ENCODE data around the gene CIDEB.

DNA sequence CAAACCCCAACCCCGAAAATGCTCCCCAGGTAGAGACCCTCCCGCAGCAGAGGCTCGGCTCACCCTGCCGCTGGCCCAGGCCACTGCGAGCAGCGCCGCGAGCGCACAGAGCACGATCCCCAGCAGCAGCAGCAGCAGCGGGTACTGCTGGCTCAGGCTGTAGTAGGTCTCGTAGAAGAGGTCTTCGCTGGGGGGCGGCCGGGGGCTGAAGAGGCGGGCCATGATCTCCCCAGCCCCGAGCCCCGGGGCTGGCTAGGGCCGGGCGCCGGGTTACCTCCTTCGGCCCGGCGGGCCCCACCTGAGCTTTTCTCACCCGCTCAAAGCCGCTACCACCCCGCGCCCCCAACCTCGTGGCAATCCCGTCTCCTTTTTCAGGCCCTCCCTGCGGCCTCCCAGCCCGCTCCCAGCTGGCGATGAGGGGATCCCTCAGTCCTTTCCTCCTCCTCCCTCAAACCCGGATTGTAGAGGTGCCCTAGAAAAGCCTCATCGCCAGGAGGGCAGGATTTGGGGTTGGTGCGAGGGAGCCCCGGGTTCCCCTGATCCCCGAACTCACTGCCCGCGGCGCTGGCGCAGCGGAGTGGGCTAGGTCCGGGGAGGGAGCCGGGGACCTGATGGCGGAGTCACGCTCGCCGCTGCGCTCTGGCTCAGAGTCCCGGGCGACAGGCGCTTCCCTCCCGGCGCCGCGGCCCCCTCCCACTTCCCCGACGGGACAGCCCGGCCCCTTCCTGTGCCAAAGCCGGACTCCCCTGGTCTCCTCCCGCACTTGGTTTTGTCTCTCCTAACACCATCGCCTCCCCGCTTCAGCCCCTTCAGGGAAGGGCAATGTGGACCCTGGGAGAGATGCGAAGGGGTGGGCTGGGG is 26.9 kb upstream of the CIDEB start, which contains the start of gene ADCY4:
- TF ChIP-seq, protein P1, sequence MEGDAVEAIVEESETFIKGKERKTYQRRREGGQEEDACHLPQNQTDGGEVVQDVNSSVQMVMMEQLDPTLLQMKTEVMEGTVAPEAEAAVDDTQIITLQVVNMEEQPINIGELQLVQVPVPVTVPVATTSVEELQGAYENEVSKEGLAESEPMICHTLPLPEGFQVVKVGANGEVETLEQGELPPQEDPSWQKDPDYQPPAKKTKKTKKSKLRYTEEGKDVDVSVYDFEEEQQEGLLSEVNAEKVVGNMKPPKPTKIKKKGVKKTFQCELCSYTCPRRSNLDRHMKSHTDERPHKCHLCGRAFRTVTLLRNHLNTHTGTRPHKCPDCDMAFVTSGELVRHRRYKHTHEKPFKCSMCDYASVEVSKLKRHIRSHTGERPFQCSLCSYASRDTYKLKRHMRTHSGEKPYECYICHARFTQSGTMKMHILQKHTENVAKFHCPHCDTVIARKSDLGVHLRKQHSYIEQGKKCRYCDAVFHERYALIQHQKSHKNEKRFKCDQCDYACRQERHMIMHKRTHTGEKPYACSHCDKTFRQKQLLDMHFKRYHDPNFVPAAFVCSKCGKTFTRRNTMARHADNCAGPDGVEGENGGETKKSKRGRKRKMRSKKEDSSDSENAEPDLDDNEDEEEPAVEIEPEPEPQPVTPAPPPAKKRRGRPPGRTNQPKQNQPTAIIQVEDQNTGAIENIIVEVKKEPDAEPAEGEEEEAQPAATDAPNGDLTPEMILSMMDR (IDR thresholded peaks at IDR 0.05): no peak
- no peak for TF ChIP-seq POLR2AphosphoS5 (IDR thresholded peaks at IDR 0.05; ENCODE audit: low read depth, low read length)
